Breast epithelium (tissue), 3 donors: ENCODE data around the gene MDH2.
"Not testable (repeated sequence)": the region's sequence is repeated elsewhere in the genome, so short reads cannot be mapped to it uniquely, and the experiment has no call there.

Experiments
- CTCF ChIP-seq, 3 donors: fragments of 450-650 bp; IDR thresholded peaks; one replicate each; pipeline ENCODE4 v1.5.1; 2016 to 2017; ENCODE audit warnings: antibody characterized with exemption in 3 of 3, mild to moderate bottlenecking in 3 of 3, moderate library complexity in 3 of 3
- POLR2A ChIP-seq: fragments of 450-650 bp; IDR thresholded peaks from one replicate; pipeline ENCODE4 v1.6.1; 2016; ENCODE audit warnings: antibody characterized with exemption, mild to moderate bottlenecking, moderate library complexity

- not testable (repeated sequence) for TF ChIP-seq CTCF (IDR thresholded peaks at IDR 0.05); POLR2A
Measured at GRCh38 chr7:76058745-76059144, 10.8 kb downstream of the MDH2 start.
